Uterus (tissue), 2 donors: ENCODE measurements around the gene PLSCR2.

Experiments
- POLR2A ChIP-seq, 2 donors: fragments of 450-650 bp; IDR thresholded peaks; one replicate each; pipeline ENCODE4 v1.6.1; 2016; ENCODE audit warnings: antibody characterized with exemption in 2 of 2, mild to moderate bottlenecking in 1 of 2, moderate library complexity in 1 of 2
- TF ChIP-seq, protein P1 (sequence below), 4 experiments: fragments of 200-600 bp in 2 of 4; fragments of 450-650 bp in 2 of 4; sonication (generic) in 2 of 4; IDR thresholded peaks; one replicate each; pipeline ENCODE4 v1.5.1; 2016 to 2019; ENCODE audit warnings: antibody characterized with exemption in 4 of 4, mild to moderate bottlenecking in 2 of 4, moderate library complexity in 1 of 4

DNA sequence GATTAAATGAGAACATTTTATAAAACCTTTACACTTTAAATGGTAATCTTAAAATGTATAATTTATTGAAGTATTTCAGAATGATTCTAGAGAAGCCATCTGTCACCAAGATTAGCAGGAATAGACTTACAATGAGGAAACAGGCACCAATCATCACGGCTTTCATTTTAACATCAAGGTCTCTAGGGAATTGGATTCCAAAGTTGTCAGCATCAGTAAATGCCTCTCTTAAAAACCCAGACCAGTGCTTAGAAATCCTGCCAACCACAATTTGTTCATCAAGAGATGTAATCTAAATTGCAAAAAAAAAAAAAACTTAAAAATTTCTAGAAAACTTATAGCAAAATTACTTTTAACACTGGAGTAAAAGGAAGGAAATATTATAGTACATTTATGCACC is 20.3 kb downstream of the PLSCR2 start:
- TF ChIP-seq, protein P1, sequence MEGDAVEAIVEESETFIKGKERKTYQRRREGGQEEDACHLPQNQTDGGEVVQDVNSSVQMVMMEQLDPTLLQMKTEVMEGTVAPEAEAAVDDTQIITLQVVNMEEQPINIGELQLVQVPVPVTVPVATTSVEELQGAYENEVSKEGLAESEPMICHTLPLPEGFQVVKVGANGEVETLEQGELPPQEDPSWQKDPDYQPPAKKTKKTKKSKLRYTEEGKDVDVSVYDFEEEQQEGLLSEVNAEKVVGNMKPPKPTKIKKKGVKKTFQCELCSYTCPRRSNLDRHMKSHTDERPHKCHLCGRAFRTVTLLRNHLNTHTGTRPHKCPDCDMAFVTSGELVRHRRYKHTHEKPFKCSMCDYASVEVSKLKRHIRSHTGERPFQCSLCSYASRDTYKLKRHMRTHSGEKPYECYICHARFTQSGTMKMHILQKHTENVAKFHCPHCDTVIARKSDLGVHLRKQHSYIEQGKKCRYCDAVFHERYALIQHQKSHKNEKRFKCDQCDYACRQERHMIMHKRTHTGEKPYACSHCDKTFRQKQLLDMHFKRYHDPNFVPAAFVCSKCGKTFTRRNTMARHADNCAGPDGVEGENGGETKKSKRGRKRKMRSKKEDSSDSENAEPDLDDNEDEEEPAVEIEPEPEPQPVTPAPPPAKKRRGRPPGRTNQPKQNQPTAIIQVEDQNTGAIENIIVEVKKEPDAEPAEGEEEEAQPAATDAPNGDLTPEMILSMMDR (IDR thresholded peaks at IDR 0.05) = no peak
- no peak for TF ChIP-seq POLR2A (IDR thresholded peaks at IDR 0.05)
